ENCODE data around the gene RNF222.

- TF ChIP-seq EZH2 (IDR thresholded peaks at IDR 0.05; ENCODE audit: insufficient read depth, poor library complexity, severe bottlenecking) (no peak), EZH2phosphoT487 (IDR thresholded peaks at IDR 0.05; ENCODE audit: insufficient read depth, low read depth) (no peak)
Observed at GRCh38 chr17:8360751-8361150, 36.9 kb downstream of the RNF222 start.
